H1 (cell line): ENCODE data around the gene SPATA7. TPM values are rescaled to one million over a fixed set of nuclear protein-coding genes. Genes with fewer than 3 reads are reported as not detected.

Experiments used
- CTCF ChIA-PET: fragments of 300-600 bp; sonication (Branson Sonifier 250); formaldehyde crosslinking; loops from one replicate; lab custom pipeline; 2021; ENCODE audit not compliant: partially characterized antibody; lab: Charles Lee
- POLR2A ChIA-PET: fragments of 300-600 bp; sonication (Branson Sonifier 250); formaldehyde crosslinking; loops from one replicate; lab custom pipeline; 2021; ENCODE audit warnings: inconsistent platforms; ENCODE audit not compliant: partially characterized antibody; lab: Charles Lee
- DNase-seq, 2 experiments: peaks; one replicate each; pipeline versions ENCODE4 v3.0.0 to v3.0.0-alpha.2; 2010 to 2022; ENCODE audit warnings: low spot score in 2 of 2, low read depth in 1 of 2, mixed read lengths in 1 of 2
- FAIRE-seq: peaks from 2 replicates; lab custom pipeline; 2011; peaks lifted over from hg19 to GRCh38; lab: Jason Lieb, UNC
- H2AFZ ChIP-seq: 2 replicates; pipeline ENCODE4 v1.8.1; 2012; ENCODE audit warnings: low read length, inconsistent platforms
- H2AK5ac ChIP-seq: 2 replicates; pipeline ENCODE4 v1.6.1; 2013; ENCODE audit warnings: low read depth, low read length
- H2BK120ac ChIP-seq: replicated peaks from 2 replicates; pipeline ENCODE3; 2013; ENCODE audit warnings: low read depth, low read length, inconsistent platforms
- H2BK12ac ChIP-seq: 2 replicates; pipeline ENCODE4 v1.6.1; 2013; ENCODE audit warnings: low read depth, low read length
- H2BK15ac ChIP-seq: 2 replicates; pipeline ENCODE4 v1.6.1; 2013; ENCODE audit warnings: low read length
- H2BK20ac ChIP-seq: 2 replicates; pipeline ENCODE4 v1.6.1; 2013; ENCODE audit warnings: low read length
- H2BK5ac ChIP-seq: 2 replicates; pipeline ENCODE4 v1.6.1; 2013; ENCODE audit warnings: low read depth, low read length
- H3K14ac ChIP-seq: 2 replicates; pipeline ENCODE4 v1.6.1; 2013; ENCODE audit warnings: inconsistent platforms; ENCODE audit not compliant: insufficient read length
- H3K18ac ChIP-seq: 2 replicates; pipeline ENCODE4 v1.6.1; 2013; ENCODE audit warnings: low read length; ENCODE audit errors: extremely low read depth
- H3K23ac ChIP-seq: 2 replicates; pipeline ENCODE4 v1.6.1; 2013; ENCODE audit warnings: inconsistent platforms; ENCODE audit not compliant: insufficient read length
- H3K23me2 ChIP-seq: 2 replicates; pipeline ENCODE4 v1.6.1; 2013; ENCODE audit warnings: low read depth, low read length
- H3K27ac ChIP-seq: 2 replicates; pipeline ENCODE4 v1.6.1; 2011; ENCODE audit warnings: low read depth, low read length, inconsistent platforms
- H3K27me3 ChIP-seq, 4 experiments: replicated peaks in 1 of 4; 1 replicate in 1 of 4; 2 replicates in 3 of 4; pipeline versions ENCODE4 v1.6.1 to v1.8.1; 2011 to 2013; ENCODE audit warnings: low read length in 3 of 4, mild to moderate bottlenecking in 3 of 4, inconsistent platforms in 2 of 4, mixed read lengths in 2 of 4, moderate library complexity in 1 of 4; ENCODE audit not compliant: control insufficient read depth in 3 of 4, insufficient read depth in 3 of 4; ENCODE audit errors: extremely low read depth in 1 of 4
- H3K36me3 ChIP-seq, 4 experiments: 2 replicates each; pipeline versions ENCODE4 v1.6.1 to v1.8.1; 2011 to 2013; ENCODE audit warnings: mild to moderate bottlenecking in 4 of 4, low read length in 3 of 4, moderate library complexity in 2 of 4, control low read depth in 1 of 4, inconsistent platforms in 1 of 4; ENCODE audit not compliant: insufficient read depth in 4 of 4, control insufficient read depth in 2 of 4
- H3K4ac ChIP-seq: replicated peaks from 2 replicates; pipeline ENCODE3; 2013; ENCODE audit warnings: low read length, low read depth, mixed read lengths, inconsistent platforms; ENCODE audit not compliant: insufficient read length
- H3K4me1 ChIP-seq, 4 experiments: replicated peaks in 1 of 4; 1 replicate in 1 of 4; 2 replicates in 3 of 4; pipeline versions ENCODE4 v1.6.1 to v1.8.1; 2011 to 2013; ENCODE audit warnings: low read length in 3 of 4, inconsistent platforms in 2 of 4, mixed read lengths in 1 of 4; ENCODE audit not compliant: insufficient read depth in 4 of 4, control insufficient read depth in 3 of 4
- H3K4me2 ChIP-seq, 2 experiments: 2 replicates each; pipeline versions ENCODE4 v1.6.1 to v1.8.1; 2011 to 2013; ENCODE audit warnings: low read depth in 2 of 2, low read length in 2 of 2, control low read depth in 1 of 2, inconsistent platforms in 1 of 2, mild to moderate bottlenecking in 1 of 2; ENCODE audit not compliant: insufficient read depth in 1 of 2
- H3K4me3 ChIP-seq, 4 experiments: fragments of 200-600, 300-600 bp in 1 of 4; sonication (generic), shearing (Covaris generic), sonication (Bioruptor Twin) in 1 of 4; 2 replicates each; pipeline versions ENCODE4 v1.5.1 to v1.8.1; 2011 to 2016; ENCODE audit warnings: low read length in 4 of 4, low read depth in 3 of 4, control low read depth in 2 of 4, inconsistent platforms in 2 of 4, mild to moderate bottlenecking in 2 of 4, mixed read lengths in 1 of 4, moderate library complexity in 1 of 4; ENCODE audit not compliant: insufficient read depth in 2 of 4; ENCODE audit errors: extremely low read depth in 1 of 4
- H3K56ac ChIP-seq: replicated peaks from 2 replicates; pipeline ENCODE3; 2013; ENCODE audit warnings: low read depth, mild to moderate bottlenecking, mixed read lengths, low read length, inconsistent platforms; ENCODE audit not compliant: insufficient read length
- H3K79me1 ChIP-seq: 2 replicates; pipeline ENCODE4 v1.6.1; 2013; ENCODE audit warnings: low read depth, low read length, control low read depth
- H3K79me2 ChIP-seq, 2 experiments: 2 replicates each; pipeline versions ENCODE4 v1.6.1 to v1.8.1; 2012 to 2013; ENCODE audit warnings: low read length in 2 of 2, mild to moderate bottlenecking in 2 of 2, inconsistent platforms in 1 of 2; ENCODE audit not compliant: insufficient read depth in 2 of 2, control insufficient read depth in 1 of 2
- H3K9ac ChIP-seq, 4 experiments: replicated peaks in 1 of 4; 1 replicate in 1 of 4; 2 replicates in 3 of 4; pipeline versions ENCODE4 v1.6.1 to v1.8.1; 2011 to 2013; ENCODE audit warnings: low read depth in 3 of 4, low read length in 3 of 4, control low read depth in 2 of 4, mild to moderate bottlenecking in 2 of 4, moderate library complexity in 2 of 4, inconsistent platforms in 1 of 4; ENCODE audit errors: extremely low read depth in 1 of 4
- H3K9me3 ChIP-seq, 2 experiments: 2 replicates each; pipeline versions ENCODE4 v1.6.1 to v1.8.1; 2012 to 2013; ENCODE audit warnings: mild to moderate bottlenecking in 2 of 2, moderate library complexity in 2 of 2, control low read depth in 1 of 2, inconsistent platforms in 1 of 2, low read depth in 1 of 2, low read length in 1 of 2, mixed read lengths in 1 of 2; ENCODE audit not compliant: insufficient read depth in 2 of 2
- H4K20me1 ChIP-seq, 2 experiments: replicated peaks in 1 of 2; 2 replicates each; pipeline versions ENCODE3 to v1.8.1; 2011 to 2013; ENCODE audit warnings: inconsistent platforms in 2 of 2, low read length in 2 of 2, mild to moderate bottlenecking in 1 of 2; ENCODE audit not compliant: insufficient read depth in 2 of 2, control insufficient read depth in 1 of 2
- H4K5ac ChIP-seq: 2 replicates; pipeline ENCODE4 v1.6.1; 2013; ENCODE audit warnings: low read length, low read depth, mixed read lengths, inconsistent platforms; ENCODE audit not compliant: insufficient read length
- H4K8ac ChIP-seq: 2 replicates; pipeline ENCODE4 v1.8.0; 2013; ENCODE audit warnings: mild to moderate bottlenecking, moderate library complexity, low read length, inconsistent platforms; ENCODE audit not compliant: insufficient read depth; ENCODE audit errors: extremely low read depth
- H4K91ac ChIP-seq: replicated peaks from 2 replicates; pipeline ENCODE3; 2013; ENCODE audit warnings: low read length, mixed read lengths, inconsistent platforms; ENCODE audit not compliant: insufficient read length
- ASH2L ChIP-seq: fragments of 200-600, 300-600 bp; sonication (generic); IDR thresholded peaks from one replicate; pipeline ENCODE4 v1.7.1; 2017; ENCODE audit warnings: low read length
- CBX5 ChIP-seq: fragments of 300-800, 300-1000 bp; sonication (generic); IDR thresholded peaks from 2 replicates; pipeline ENCODE4 v1.7.1; 2016; ENCODE audit warnings: antibody characterized with exemption, low read length, low read depth
- GTF2F1 ChIP-seq: IDR thresholded peaks from 2 replicates; pipeline ENCODE4 v1.6.1; 2012; ENCODE audit warnings: low read depth, low read length, improper control_type of control experiment, borderline replicate concordance
- HDAC6 ChIP-seq: IDR thresholded peaks from one replicate; pipeline ENCODE4 v1.7.1; 2012; ENCODE audit warnings: low read depth, mild to moderate bottlenecking, inconsistent platforms, low read length, moderate library complexity
- NRF1 ChIP-seq: IDR thresholded peaks from 2 replicates; pipeline ENCODE4 v1.6.1; 2011; ENCODE audit warnings: mild to moderate bottlenecking, low read depth, low read length, improper control_type of control experiment
- PHF8 ChIP-seq: fragments of 200-600 bp; sonication (generic); conservative IDR thresholded peaks from 2 replicates; pipeline ENCODE4 v1.7.1; 2012; ENCODE audit warnings: low read depth, mild to moderate bottlenecking, inconsistent platforms, low read length, moderate library complexity
- POU5F1 ChIP-seq: IDR thresholded peaks from 2 replicates; pipeline ENCODE4 v1.6.1; 2011; ENCODE audit warnings: low read depth, mild to moderate bottlenecking, low read length, moderate library complexity
- RAD21 ChIP-seq, 2 experiments: IDR thresholded peaks in 1 of 2; conservative IDR thresholded peaks in 1 of 2; 2 replicates each; pipeline ENCODE4 v1.6.1; 2011; ENCODE audit warnings: low read depth in 2 of 2, low read length in 2 of 2, improper control_type of control experiment in 1 of 2, inconsistent platforms in 1 of 2, mild to moderate bottlenecking in 1 of 2, moderate library complexity in 1 of 2
- SIRT6 ChIP-seq: IDR thresholded peaks from one replicate; pipeline ENCODE4 v1.7.1; 2012; ENCODE audit warnings: low read length, inconsistent platforms
- WGBS, 2 experiments: shearing (Covaris generic) in 1 of 2; methylation state at CpG; one replicate each; pipeline versions ENCODE4 v1.1.6 to v1.1.7; 2013 to 2015; ENCODE audit warnings: low lambda C conversion rate in 2 of 2, mixed read lengths in 2 of 2, inconsistent platforms in 1 of 2, low coverage in 1 of 2, missing lambda C conversion rate in 1 of 2; ENCODE audit not compliant: insufficient replicate concordance in 2 of 2, insufficient coverage in 1 of 2, insufficient read length in 1 of 2; ENCODE audit errors: extremely low coverage in 1 of 2, missing lambda C conversion rate in 1 of 2; 5-methylcytosine and 5-hydroxymethylcytosine counted together
- polyA plus RNA-seq, 7 experiments: library from polyadenylated mRNA; depleted of rRNA in 3 of 7; stranded (reverse) in 5 of 7; unstranded in 2 of 7; fragments of >200 nt in 5 of 7; fragments of 200-250 nt in 2 of 7; gene quantifications; 1 replicate in 5 of 7; 2 replicates in 1 of 7; 4 replicates in 1 of 7; pipeline versions ENCODE4 v1.2.1 to v1.2.3, GENCODE V29; 2011 to 2013; ENCODE audit warnings: missing spikeins in 2 of 7, mixed read lengths in 2 of 7
- total RNA-seq: library from RNA; stranded (reverse); fragmentation: NEBNext Ultra II Directional; extraction: Animal tissue kit (Norgen Biotek cat#: 25700); gene quantifications from 2 replicates; pipeline ENCODE4 v1.2.1, GENCODE V29; 2021
- TF ChIP-seq, protein P1 (sequence below), 3 experiments: IDR thresholded peaks; 1 replicate in 2 of 3; 2 replicates in 1 of 3; pipeline versions ENCODE4 v1.5.1 to v1.6.1; 2011; ENCODE audit warnings: low read length in 3 of 3, mild to moderate bottlenecking in 3 of 3, inconsistent platforms in 2 of 3, low read depth in 1 of 3, moderate library complexity in 1 of 3; ENCODE audit not compliant: insufficient read depth in 1 of 3; ENCODE audit errors: control extremely low read depth in 1 of 3

The SPATA7 gene
- total and polyA plus RNA-seq, 2 of the 8 experiments (the other 6 are each of a cell fraction or from before 2014, with no cell fraction given) = 3.8 to 6.7 TPM

DNA sequence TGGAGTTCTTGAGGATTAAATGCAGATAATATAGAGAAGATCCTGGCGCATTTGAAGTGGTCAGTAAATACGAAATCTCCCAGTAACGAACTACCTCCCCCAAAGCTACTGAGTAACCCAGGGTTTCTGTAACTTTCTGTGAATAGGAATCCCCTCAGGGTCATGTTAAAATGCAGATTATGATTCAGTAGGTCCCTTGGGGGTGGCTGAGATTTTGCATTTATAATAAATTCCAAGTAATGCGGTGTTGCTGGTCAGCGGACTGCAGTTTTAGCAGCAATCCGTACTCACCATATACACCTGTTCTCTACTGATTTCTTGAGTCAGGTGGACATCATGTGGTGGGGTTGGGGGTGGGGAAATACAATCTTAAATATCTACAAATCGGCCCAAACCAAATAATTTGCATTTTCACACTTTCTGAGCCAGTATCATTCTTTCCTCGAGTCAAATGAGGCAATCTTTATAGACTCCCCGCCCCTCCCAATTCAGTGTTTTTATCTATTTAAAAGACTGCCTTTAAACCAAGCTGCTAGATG, 868 bp downstream of the SPATA7 start:
- H3K27me3 ChIP-seq = no peaks in the 10 kb centered on the region; a peak in 1 of 7 replicates
- H2BK12ac ChIP-seq = no peak overlapping the region
- no peaks in the 10 kb centered on the region for H3K36me3 ChIP-seq
- no peak overlapping the region for H2BK15ac ChIP-seq
- peak overlapping the region in 2 of 4 experiments; percentile 3 to 68; a peak in 1 of 7 replicates for H3K9ac ChIP-seq
- no peak overlapping the region for H2BK5ac ChIP-seq
- no peak overlapping the region for H2BK20ac ChIP-seq
- ChIA-PET CTCF (interaction anchor here (1.2 to 1.7 kb wide), 2 partner anchors 13 to 54 kb away, joined by 3 to 5 read pairs; no protein-coding TSS in a partner anchor), POLR2A (interaction anchor here (1.0 kb wide), 1 partner anchor 62 kb away, joined by 3 read pairs; no protein-coding TSS in a partner anchor)
- H3K4me2 ChIP-seq = peak overlapping the region; percentile 58 to 94
- H2AK5ac ChIP-seq = no peak overlapping the region
- H3K4ac ChIP-seq = no peak overlapping the region
- peak overlapping the region; percentile 68 to 91 (median 85) for H3K4me3 ChIP-seq
- DNase-seq (no peak), FAIRE-seq (no peak)
- H3K56ac ChIP-seq = no peak overlapping the region
- H4K20me1 ChIP-seq = no peaks in the 10 kb centered on the region
- no peak overlapping the region; the same call in 1 of the 2 replicates for H4K8ac ChIP-seq
- peak overlapping the region; percentile 42; the same call in 1 of the 2 replicates for H2AFZ ChIP-seq
- H4K5ac ChIP-seq = no peak overlapping the region
- H3K18ac ChIP-seq = no peak overlapping the region
- H3K79me2 ChIP-seq = no peaks in the 10 kb centered on the region
- H3K23ac ChIP-seq = no peak overlapping the region
- no peaks in the 10 kb centered on the region for H3K79me1 ChIP-seq
- no peak overlapping the region for H2BK120ac ChIP-seq
- no peak overlapping the region for H4K91ac ChIP-seq
- no peak overlapping the region for H3K14ac ChIP-seq
- peaks cover 3% of the 10 kb centered on the region; the same call in 1 of the 2 replicates for H3K23me2 ChIP-seq
- H3K4me1 ChIP-seq = peaks cover 0 to 2% (median 0%) of the 10 kb centered on the region in 4 experiments; a peak in 2 of 7 replicates
- no peak overlapping the region for H3K27ac ChIP-seq
- 74% methylated on average over 9 of the region's 9 CpGs; no CpG with 5 or more reads in 1 of the 2 experiments for WGBS, 2 experiments
- no peaks in the 10 kb centered on the region for H3K9me3 ChIP-seq
- TF ChIP-seq RAD21 (IDR thresholded peaks at IDR 0.05 in 1 of 2, conservative IDR thresholded peaks at IDR 0.05 in 1 of 2; ENCODE audit: low read depth in 2 of 2, low read length in 2 of 2) (no peak), HDAC6 (no peak), GTF2F1 (no peak), CBX5 (no peak), POU5F1 (no peak), ASH2L (no peak), NRF1 (no peak), SIRT6 (no peak), PHF8 (no peak)
- TF ChIP-seq, protein P1, sequence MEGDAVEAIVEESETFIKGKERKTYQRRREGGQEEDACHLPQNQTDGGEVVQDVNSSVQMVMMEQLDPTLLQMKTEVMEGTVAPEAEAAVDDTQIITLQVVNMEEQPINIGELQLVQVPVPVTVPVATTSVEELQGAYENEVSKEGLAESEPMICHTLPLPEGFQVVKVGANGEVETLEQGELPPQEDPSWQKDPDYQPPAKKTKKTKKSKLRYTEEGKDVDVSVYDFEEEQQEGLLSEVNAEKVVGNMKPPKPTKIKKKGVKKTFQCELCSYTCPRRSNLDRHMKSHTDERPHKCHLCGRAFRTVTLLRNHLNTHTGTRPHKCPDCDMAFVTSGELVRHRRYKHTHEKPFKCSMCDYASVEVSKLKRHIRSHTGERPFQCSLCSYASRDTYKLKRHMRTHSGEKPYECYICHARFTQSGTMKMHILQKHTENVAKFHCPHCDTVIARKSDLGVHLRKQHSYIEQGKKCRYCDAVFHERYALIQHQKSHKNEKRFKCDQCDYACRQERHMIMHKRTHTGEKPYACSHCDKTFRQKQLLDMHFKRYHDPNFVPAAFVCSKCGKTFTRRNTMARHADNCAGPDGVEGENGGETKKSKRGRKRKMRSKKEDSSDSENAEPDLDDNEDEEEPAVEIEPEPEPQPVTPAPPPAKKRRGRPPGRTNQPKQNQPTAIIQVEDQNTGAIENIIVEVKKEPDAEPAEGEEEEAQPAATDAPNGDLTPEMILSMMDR (IDR thresholded peaks at IDR 0.05; ENCODE audit: control extremely low read depth in 1 of 3, insufficient read depth in 1 of 3, low read depth in 1 of 3, low read length in 3 of 3) = no peak
